Stimulated activated effector memory CD8-positive, alpha-beta T cell treated with anti-CD3 and anti-CD28 coated beads, Interleukin-12 subunit alpha, Interleukin-12 subunit beta, amount 100 ng/mL, for 72 hours (primary cell): Measurements from ENCODE around the gene DMRT1.
A peak's percentile ranks its signal among the peaks of the same experiment; 100 is the strongest.
"Not testable (repeated sequence)": the region's sequence is repeated elsewhere in the genome, so short reads cannot be mapped to it uniquely, and the experiment has no call there.

Source experiments
- ATAC-seq: fragments of 150-1000 bp; cut with Tn5 transposase; 2 replicates; pipeline ENCODE4 v1.10.0; 2021
- DNase-seq, 2 donors: peaks; one replicate each; pipeline ENCODE4 v3.0.0; 2021 to 2022; ENCODE audit warnings: low spot score in 2 of 2
- H3K27ac Mint-ChIP-seq: one replicate; pipeline ENCODE4 v1.8.0; 2022; ENCODE audit warnings: mild to moderate bottlenecking, mixed read lengths
- H3K36me3 Mint-ChIP-seq: one replicate; pipeline ENCODE4 v1.8.0; 2022; ENCODE audit warnings: mild to moderate bottlenecking, mixed read lengths
- H3K4me1 Mint-ChIP-seq: one replicate; pipeline ENCODE4 v1.8.0; 2022; ENCODE audit warnings: mixed read lengths
- H3K4me3 Mint-ChIP-seq: one replicate; pipeline ENCODE4 v1.8.0; 2022; ENCODE audit warnings: mild to moderate bottlenecking, mixed read lengths
- H3K9me3 Mint-ChIP-seq: one replicate; pipeline ENCODE4 v1.8.0; 2022; ENCODE audit warnings: mixed read lengths

DMRT1 gene

GRCh38 chr9:842635-843426 is 1.3 kb downstream of the DMRT1 start:
- no peak overlapping the region for H3K4me3 Mint-ChIP-seq
- no peak overlapping the region for H3K27ac Mint-ChIP-seq
- no peak for ATAC-seq
- H3K4me1 Mint-ChIP-seq, result peaks cover 7% of the 10 kb centered on the region
- H3K36me3 Mint-ChIP-seq, result no peaks in the 10 kb centered on the region
- H3K9me3 Mint-ChIP-seq, result no peaks in the 10 kb centered on the region
- no peak for DNase-seq

- Mint-ChIP-seq H3K36me3 (no peaks in the 10 kb centered on the region), H3K4me3 (no peak overlapping the region), H3K27ac (no peak overlapping the region), H3K9me3 (no peaks in the 10 kb centered on the region), H3K4me1 (peaks cover 7% of the 10 kb centered on the region)
- no peak for ATAC-seq
- DNase-seq, result no peak
Observed at GRCh38 chr9:843427-843785, 1.9 kb downstream of the DMRT1 start.

DNA sequence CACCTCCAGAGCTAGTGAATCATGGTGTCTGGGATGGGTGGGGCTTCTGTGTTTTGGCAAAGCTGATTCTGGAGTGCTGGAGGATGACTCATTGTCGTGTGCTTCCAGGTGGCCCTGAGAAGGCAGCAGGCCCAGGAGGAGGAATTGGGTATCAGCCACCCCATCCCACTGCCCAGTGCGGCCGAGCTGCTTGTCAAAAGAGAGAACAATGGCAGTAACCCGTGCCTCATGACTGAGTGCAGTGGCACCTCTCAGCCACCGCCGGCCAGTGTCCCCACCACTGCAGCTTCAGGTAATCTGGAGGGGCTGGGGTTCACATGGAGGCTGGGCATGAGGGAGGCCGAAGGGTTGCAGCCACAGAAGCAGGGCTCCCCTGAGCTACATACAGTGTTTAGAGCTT is 5.4 kb downstream of the DMRT1 start:
- Mint-ChIP-seq H3K27ac (no peak overlapping the region), H3K4me3 (no peak overlapping the region), H3K4me1 (peaks cover 7% of the 10 kb centered on the region), H3K36me3 (no peaks in the 10 kb centered on the region), H3K9me3 (no peaks in the 10 kb centered on the region)
- peak; percentile 31 for ATAC-seq
- DNase-seq, result no peak

- Mint-ChIP-seq H3K4me1 (peaks cover 7% of the 10 kb centered on the region), H3K9me3 (no peaks in the 10 kb centered on the region), H3K27ac (no peak overlapping the region), H3K36me3 (no peaks in the 10 kb centered on the region), H3K4me3 (no peak overlapping the region)
- DNase-seq (no peak), ATAC-seq (peak; percentile 87)
Observed at GRCh38 chr9:847505-847904, 6.0 kb downstream of the DMRT1 start.

GRCh38 chr9:849431-849830 is 7.9 kb downstream of the DMRT1 start:
- Mint-ChIP-seq H3K36me3 (no peaks in the 10 kb centered on the region), H3K4me3 (no peak overlapping the region), H3K9me3 (no peaks in the 10 kb centered on the region), H3K27ac (no peak overlapping the region), H3K4me1 (peaks cover 7% of the 10 kb centered on the region)
- no peak for ATAC-seq
- no peak for DNase-seq

GRCh38 chr9:852539-852938 is 11.0 kb downstream of the DMRT1 start:
- no peak overlapping the region for H3K4me3 Mint-ChIP-seq
- H3K27ac Mint-ChIP-seq, result no peak overlapping the region
- DNase-seq, result no peak
- ATAC-seq, result no peak
- H3K9me3 Mint-ChIP-seq, result no peaks in the 10 kb centered on the region
- H3K36me3 Mint-ChIP-seq, result no peaks in the 10 kb centered on the region
- peaks cover under 1% of the 10 kb centered on the region for H3K4me1 Mint-ChIP-seq

DNA sequence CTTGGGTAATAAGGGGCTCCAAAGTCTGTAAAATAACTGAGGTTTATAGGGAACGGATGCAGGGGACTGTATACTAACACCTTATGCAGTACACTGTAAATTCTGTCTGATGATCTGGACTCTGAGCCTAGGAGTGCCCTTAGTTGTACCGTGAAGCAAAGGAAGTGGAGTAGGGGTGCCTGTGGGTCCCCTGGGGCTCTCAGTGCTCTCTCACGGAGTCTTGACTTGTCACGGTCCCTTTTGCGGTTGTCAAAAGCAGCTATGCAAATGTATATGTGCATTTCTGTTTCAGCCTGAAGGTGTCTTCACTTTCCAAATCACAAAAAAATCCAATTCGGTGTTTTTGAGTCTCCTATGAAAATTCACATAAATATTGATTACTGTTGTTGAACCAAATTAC is 17.8 kb downstream of the DMRT1 start:
- no peaks in the 10 kb centered on the region for H3K9me3 Mint-ChIP-seq
- H3K36me3 Mint-ChIP-seq, result no peaks in the 10 kb centered on the region
- DNase-seq (no peak), ATAC-seq (no peak)
- no peak overlapping the region for H3K27ac Mint-ChIP-seq
- H3K4me1 Mint-ChIP-seq, result no peaks in the 10 kb centered on the region
- H3K4me3 Mint-ChIP-seq, result no peak overlapping the region

DNA sequence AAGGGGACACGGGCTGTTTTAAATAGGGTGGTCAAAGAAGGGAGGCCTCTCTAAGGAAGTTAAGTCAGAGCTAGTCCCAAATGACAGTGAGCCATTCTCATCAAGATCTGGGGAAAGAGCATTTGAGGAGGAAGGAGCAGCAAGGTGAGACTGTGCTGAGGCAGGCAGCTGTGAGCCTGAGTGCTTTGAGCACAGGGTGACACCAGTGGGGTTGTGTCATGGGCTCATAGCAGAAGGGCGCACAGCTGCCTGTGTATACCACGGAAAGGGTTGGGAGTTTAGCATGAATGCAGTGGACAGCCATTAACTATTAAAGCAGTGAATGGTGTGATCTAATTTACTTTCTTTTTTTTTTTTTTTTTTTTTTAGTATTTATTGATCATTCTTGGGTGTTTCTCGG is 19.2 kb downstream of the DMRT1 start:
- H3K27ac Mint-ChIP-seq, result no peak overlapping the region
- no peak overlapping the region for H3K4me3 Mint-ChIP-seq
- H3K36me3 Mint-ChIP-seq, result no peaks in the 10 kb centered on the region
- H3K4me1 Mint-ChIP-seq, result no peaks in the 10 kb centered on the region
- DNase-seq, result no peak
- H3K9me3 Mint-ChIP-seq, result no peaks in the 10 kb centered on the region
- no peak for ATAC-seq

DNA sequence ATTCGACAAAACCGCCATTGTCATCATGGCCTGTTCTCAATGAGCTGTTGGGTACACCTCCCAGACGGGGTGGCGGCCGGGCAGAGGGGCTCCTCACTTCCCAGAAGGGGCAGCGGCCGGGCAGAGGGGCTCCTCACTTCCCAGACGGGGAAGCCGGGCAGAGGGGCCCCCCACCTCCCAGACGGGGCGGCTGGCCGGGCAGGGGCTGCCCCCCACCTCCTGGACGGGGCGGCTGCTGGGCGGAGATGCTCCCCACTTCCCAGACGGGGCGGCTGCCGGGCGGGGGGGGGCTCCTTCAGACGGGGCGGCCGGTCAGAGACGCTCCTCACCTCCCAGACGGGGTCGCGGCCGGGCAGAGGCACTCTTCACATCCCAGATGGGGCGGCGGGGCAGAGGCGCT is 20.0 kb downstream of the DMRT1 start:
- H3K36me3 Mint-ChIP-seq, H3K9me3 Mint-ChIP-seq, H3K4me3 Mint-ChIP-seq, DNase-seq, H3K27ac Mint-ChIP-seq, ATAC-seq, H3K4me1 Mint-ChIP-seq: not testable (repeated sequence)

- H3K4me1 Mint-ChIP-seq, result peaks cover 2% of the 10 kb centered on the region
- no peak overlapping the region for H3K4me3 Mint-ChIP-seq
- DNase-seq, result no peak
- no peak overlapping the region for H3K27ac Mint-ChIP-seq
- H3K36me3 Mint-ChIP-seq, result no peaks in the 10 kb centered on the region
- H3K9me3 Mint-ChIP-seq, result no peaks in the 10 kb centered on the region
- ATAC-seq, result no peak
Observed at GRCh38 chr9:875119-875962, 33.8 kb downstream of the DMRT1 start.

DNA sequence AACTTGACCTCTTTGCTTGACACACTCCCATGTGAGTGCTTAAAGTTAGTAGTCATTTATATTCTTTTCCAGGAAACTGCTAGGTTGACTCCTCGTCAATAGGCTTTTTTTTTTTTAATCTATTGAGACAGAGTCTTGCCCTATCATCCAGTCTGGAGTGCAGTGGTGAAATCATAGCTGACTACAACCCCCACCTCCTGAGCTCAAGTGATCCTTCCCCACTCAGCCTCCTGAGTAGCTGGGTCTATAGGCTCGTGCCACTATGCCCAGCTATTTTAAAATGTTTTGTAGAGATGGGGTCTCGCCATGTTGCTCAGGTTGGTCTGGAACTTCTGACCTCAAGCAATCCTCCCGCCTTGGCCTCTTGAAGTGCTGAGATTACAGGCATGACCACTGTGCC is 34.9 kb downstream of the DMRT1 start:
- Mint-ChIP-seq H3K4me3 (no peak overlapping the region), H3K9me3 (no peaks in the 10 kb centered on the region), H3K27ac (no peak overlapping the region), H3K36me3 (no peaks in the 10 kb centered on the region), H3K4me1 (peaks cover 12% of the 10 kb centered on the region)
- no peak for DNase-seq
- peak; percentile 8 for ATAC-seq

- DNase-seq, result no peak
- Mint-ChIP-seq H3K9me3 (no peaks in the 10 kb centered on the region), H3K36me3 (no peaks in the 10 kb centered on the region), H3K4me3 (no peak overlapping the region), H3K27ac (no peak overlapping the region), H3K4me1 (peaks cover 12% of the 10 kb centered on the region)
- no peak for ATAC-seq
Observed at GRCh38 chr9:878239-878638, 36.7 kb downstream of the DMRT1 start.

DNA sequence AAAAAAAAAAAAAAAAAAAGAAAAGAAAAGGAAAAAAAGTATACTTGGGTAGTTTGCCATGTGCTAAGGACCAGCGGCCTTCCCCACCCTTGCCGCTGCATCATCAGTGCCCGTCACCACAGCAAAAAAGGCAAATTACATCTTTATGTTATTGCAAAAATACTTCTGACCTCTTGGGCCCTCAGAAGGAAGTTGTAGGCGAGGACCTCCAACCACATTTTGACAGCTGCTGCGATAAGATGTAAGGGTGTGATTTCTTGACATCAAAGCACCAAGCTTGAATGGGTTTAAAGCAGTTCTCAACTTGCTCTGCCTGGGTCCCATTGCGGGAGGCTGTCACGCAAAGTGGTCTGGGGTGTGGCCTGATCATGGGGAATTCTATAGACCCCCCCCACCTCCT is 39.2 kb downstream of the DMRT1 start:
- Mint-ChIP-seq H3K9me3 (no peaks in the 10 kb centered on the region), H3K4me1 (peaks cover 12% of the 10 kb centered on the region), H3K36me3 (no peaks in the 10 kb centered on the region), H3K4me3 (no peak overlapping the region), H3K27ac (no peak overlapping the region)
- DNase-seq, result no peak
- peak; percentile 66 for ATAC-seq

- ATAC-seq (no peak), DNase-seq (no peak)
- Mint-ChIP-seq H3K4me1 (peaks cover 12% of the 10 kb centered on the region), H3K4me3 (no peak overlapping the region), H3K27ac (no peak overlapping the region), H3K9me3 (no peaks in the 10 kb centered on the region), H3K36me3 (no peaks in the 10 kb centered on the region)
Observed at GRCh38 chr9:882416-882924, 41.0 kb downstream of the DMRT1 start.

DNA sequence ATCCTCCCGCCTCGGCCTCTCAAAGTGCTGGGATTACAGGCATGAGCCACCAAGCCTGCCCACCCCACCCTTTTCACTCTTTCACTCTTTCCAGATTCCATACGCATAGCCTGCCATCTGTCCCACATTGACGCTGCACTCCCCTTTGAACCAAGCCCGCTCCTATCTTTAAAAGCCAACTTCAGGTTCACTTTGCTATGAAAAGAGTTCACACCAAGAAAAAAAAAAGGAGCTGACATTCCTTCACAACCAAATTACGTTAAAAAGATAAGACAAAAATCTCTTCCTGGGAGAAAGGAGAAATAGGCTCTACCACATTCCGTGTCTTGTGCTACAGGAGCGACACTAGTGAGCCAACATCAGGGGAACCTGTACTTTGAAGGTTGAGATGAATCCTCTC is 41.5 kb downstream of the DMRT1 start:
- DNase-seq (no peak), ATAC-seq (no peak)
- Mint-ChIP-seq H3K4me3 (no peak overlapping the region), H3K36me3 (no peaks in the 10 kb centered on the region), H3K27ac (no peak overlapping the region), H3K4me1 (peaks cover 12% of the 10 kb centered on the region), H3K9me3 (no peaks in the 10 kb centered on the region)

GRCh38 chr9:886886-887285 is 45.4 kb downstream of the DMRT1 start:
- Mint-ChIP-seq H3K9me3 (no peaks in the 10 kb centered on the region), H3K27ac (no peak overlapping the region), H3K36me3 (no peaks in the 10 kb centered on the region), H3K4me1 (no peaks in the 10 kb centered on the region), H3K4me3 (no peak overlapping the region)
- DNase-seq, result no peak
- no peak for ATAC-seq
